SU-DHL-6 (cell line): ENCODE data around the gene XRRA1.

ENCODE experiments used
- H2AFZ ChIP-seq: fragments of 200-600 bp; sonication (generic); 2 replicates; pipeline ENCODE4 v1.6.1; 2014; ENCODE audit warnings: low read depth, mild to moderate bottlenecking, moderate library complexity, mixed read lengths, antibody characterized with exemption, low read length; ENCODE audit not compliant: severe bottlenecking
- H3F3A ChIP-seq: fragments of 200-600 bp; shearing (Covaris generic); 2 replicates; pipeline ENCODE4 v1.6.0; 2016; ENCODE audit warnings: antibody characterized with exemption, mild to moderate bottlenecking; ENCODE audit not compliant: insufficient read depth
- H3K27ac ChIP-seq: fragments of 200-600 bp; sonication (generic); 2 replicates; pipeline ENCODE4 v1.5.1; 2016; ENCODE audit warnings: low read depth, mild to moderate bottlenecking, low read length, moderate library complexity, mixed read lengths
- H3K27me3 ChIP-seq: fragments of 200-600 bp; sonication (generic), shearing (Covaris generic); 2 replicates; pipeline ENCODE4 v1.6.0; 2014; ENCODE audit warnings: mild to moderate bottlenecking, low read length
- H3K36me3 ChIP-seq: fragments of 200-600 bp; sonication (generic); 2 replicates; pipeline ENCODE4 v1.6.1; 2014; ENCODE audit warnings: mild to moderate bottlenecking, low read length, mixed read lengths
- H3K4me2 ChIP-seq: fragments of 300-600, 200-600 bp; shearing (Covaris generic), sonication (generic); 2 replicates; pipeline ENCODE4 v1.6.0; 2014; ENCODE audit warnings: low read length, low read depth, mild to moderate bottlenecking; ENCODE audit not compliant: poor library complexity, severe bottlenecking
- H3K4me3 ChIP-seq: fragments of 200-600 bp; sonication (generic); 2 replicates; pipeline ENCODE4 v1.5.1; 2014; ENCODE audit warnings: antibody characterized with exemption, low read length, mild to moderate bottlenecking, mixed read lengths; ENCODE audit not compliant: insufficient read depth, poor library complexity, severe bottlenecking
- H3K79me2 ChIP-seq: fragments of 200-600 bp; sonication (generic); 2 replicates; pipeline ENCODE4 v1.6.1; 2014; ENCODE audit warnings: mild to moderate bottlenecking, low read length, moderate library complexity; ENCODE audit not compliant: insufficient read depth
- H3K9ac ChIP-seq: fragments of 200-600 bp; sonication (generic); 2 replicates; pipeline ENCODE4 v1.7.0; 2014; ENCODE audit warnings: mild to moderate bottlenecking, low read length
- H3K9me2 ChIP-seq: fragments of 200-600 bp; sonication (generic); replicated peaks from 2 replicates; pipeline ENCODE4 v1.6.1; 2014; ENCODE audit warnings: low read length; ENCODE audit not compliant: insufficient read depth
- H3K9me3 ChIP-seq: fragments of 200-600 bp; sonication (generic); 2 replicates; pipeline ENCODE4 v1.6.1; 2014; ENCODE audit warnings: low read length, mixed read lengths; ENCODE audit not compliant: insufficient read depth
- H4K20me1 ChIP-seq: fragments of 200-600 bp; sonication (generic); 2 replicates; pipeline ENCODE4 v1.6.1; 2014; ENCODE audit warnings: low read depth, mild to moderate bottlenecking, antibody characterized with exemption, low read length, moderate library complexity, mixed read lengths
- EZH2phosphoT487 ChIP-seq: fragments of 200-600 bp; sonication (generic), shearing (Covaris generic); conservative IDR thresholded peaks from 2 replicates; pipeline ENCODE4 v1.6.1; 2018; ENCODE audit warnings: mild to moderate bottlenecking, antibody characterized with exemption, low read length, moderate library complexity, mixed read lengths
- TF ChIP-seq, protein P1 (sequence below): fragments of 200-600 bp; sonication (generic); IDR thresholded peaks from one replicate; pipeline ENCODE4 v1.5.1; 2017; ENCODE audit warnings: antibody characterized with exemption, mild to moderate bottlenecking, low read length, moderate library complexity; ENCODE audit not compliant: insufficient read depth, poor library complexity, severe bottlenecking

Gene XRRA1

DNA sequence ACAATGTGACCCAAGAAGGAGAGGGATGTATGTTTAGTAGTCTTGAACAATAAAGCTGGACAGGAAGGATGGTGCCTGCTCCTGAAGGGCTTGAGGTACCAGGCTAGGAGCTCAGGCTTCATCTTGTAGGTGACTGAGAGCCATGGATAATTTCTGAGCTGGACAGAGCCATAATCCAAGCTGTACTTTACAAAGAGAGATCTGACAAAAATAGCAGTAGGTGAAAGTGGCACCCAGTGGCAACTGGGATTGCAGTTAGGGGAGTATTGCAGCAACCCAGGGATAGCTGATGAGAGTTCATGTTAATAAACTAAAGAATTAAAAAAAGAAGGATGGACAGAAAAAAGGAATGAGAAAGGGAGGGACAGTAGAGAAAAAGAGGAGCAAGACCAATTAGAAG, 7.4 kb downstream of the XRRA1 start:
- Histone ChIP-seq H4K20me1 (no peaks in the 10 kb centered on the region), H3K27me3 (no peaks in the 10 kb centered on the region), H2AFZ (no peak overlapping the region), H3K27ac (no peak overlapping the region), H3K4me2 (no peak overlapping the region), H3K9ac (no peak overlapping the region), H3K36me3 (no peaks in the 10 kb centered on the region), H3K4me3 (no peak overlapping the region), H3K9me3 (no peaks in the 10 kb centered on the region), H3F3A (no peaks in the 10 kb centered on the region), H3K9me2 (no peaks in the 10 kb centered on the region), H3K79me2 (no peaks in the 10 kb centered on the region)
- no peak for TF ChIP-seq EZH2phosphoT487
- TF ChIP-seq, protein P1, sequence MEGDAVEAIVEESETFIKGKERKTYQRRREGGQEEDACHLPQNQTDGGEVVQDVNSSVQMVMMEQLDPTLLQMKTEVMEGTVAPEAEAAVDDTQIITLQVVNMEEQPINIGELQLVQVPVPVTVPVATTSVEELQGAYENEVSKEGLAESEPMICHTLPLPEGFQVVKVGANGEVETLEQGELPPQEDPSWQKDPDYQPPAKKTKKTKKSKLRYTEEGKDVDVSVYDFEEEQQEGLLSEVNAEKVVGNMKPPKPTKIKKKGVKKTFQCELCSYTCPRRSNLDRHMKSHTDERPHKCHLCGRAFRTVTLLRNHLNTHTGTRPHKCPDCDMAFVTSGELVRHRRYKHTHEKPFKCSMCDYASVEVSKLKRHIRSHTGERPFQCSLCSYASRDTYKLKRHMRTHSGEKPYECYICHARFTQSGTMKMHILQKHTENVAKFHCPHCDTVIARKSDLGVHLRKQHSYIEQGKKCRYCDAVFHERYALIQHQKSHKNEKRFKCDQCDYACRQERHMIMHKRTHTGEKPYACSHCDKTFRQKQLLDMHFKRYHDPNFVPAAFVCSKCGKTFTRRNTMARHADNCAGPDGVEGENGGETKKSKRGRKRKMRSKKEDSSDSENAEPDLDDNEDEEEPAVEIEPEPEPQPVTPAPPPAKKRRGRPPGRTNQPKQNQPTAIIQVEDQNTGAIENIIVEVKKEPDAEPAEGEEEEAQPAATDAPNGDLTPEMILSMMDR = no peak

DNA sequence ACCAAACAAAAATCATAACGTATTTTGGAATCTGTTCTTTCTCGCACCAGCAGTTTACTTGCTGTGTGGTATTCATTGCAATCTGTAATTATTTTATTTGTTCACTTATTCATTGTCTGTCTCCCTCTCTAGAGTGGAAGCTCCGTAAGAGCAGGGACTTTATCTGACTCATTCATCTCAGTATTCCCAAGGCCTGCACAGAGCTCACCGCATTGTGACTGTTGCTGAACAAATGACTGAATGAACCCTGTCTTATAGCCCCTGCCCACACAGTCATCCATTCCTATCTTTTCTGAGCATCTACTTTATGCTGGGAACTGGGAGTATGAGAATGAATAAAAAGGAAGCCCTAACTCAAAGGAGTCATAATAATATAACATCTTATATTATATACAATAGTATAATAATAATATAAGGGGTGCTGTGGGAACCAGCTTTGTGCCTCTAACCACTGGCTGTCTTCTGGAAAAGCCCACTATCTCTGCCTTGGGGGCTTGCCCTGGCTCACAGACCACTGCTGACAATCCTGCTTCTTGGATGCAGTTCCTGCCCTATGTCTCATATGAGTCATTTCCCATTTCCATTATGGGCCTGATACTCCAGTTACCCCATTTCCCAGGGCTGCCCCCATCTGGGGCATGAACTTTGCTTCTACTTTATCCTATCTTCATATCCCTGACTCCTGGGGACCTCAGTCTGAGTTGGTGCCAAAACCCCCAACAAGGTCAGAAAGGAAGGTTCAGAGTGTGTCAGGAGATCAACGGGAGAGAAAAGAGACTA, 11.0 kb downstream of the XRRA1 start:
- H2AFZ ChIP-seq = no peak overlapping the region
- H3K4me3 ChIP-seq = no peak overlapping the region
- TF ChIP-seq EZH2phosphoT487 = no peak
- TF ChIP-seq, protein P1 = no peak
- H3F3A ChIP-seq = no peaks in the 10 kb centered on the region
- H3K79me2 ChIP-seq = no peaks in the 10 kb centered on the region
- no peaks in the 10 kb centered on the region for H3K27me3 ChIP-seq
- H3K9me3 ChIP-seq = no peaks in the 10 kb centered on the region
- H3K27ac ChIP-seq = no peak overlapping the region
- no peaks in the 10 kb centered on the region for H3K9me2 ChIP-seq
- H3K9ac ChIP-seq = no peak overlapping the region
- no peaks in the 10 kb centered on the region for H4K20me1 ChIP-seq
- no peaks in the 10 kb centered on the region for H3K36me3 ChIP-seq
- H3K4me2 ChIP-seq = no peak overlapping the region

DNA sequence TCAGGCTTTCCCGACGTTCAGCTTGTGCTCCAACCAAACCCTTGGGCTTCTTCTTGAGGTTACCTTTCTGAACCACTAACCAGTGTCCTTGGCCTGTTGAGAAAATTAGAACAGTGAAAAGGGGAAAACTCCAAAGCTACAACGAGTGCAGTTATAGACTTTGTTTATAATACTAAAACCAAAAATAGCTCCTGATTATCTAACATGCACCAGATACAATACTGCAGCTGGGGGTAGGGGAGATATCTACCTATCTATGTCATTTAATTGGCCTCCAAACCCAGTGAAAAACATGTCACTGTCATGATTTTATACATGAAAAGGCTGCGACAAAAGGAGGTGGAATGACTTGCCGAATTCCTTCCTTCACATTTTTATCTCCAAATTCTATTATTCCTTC, 11.9 kb downstream of the XRRA1 start:
- no peaks in the 10 kb centered on the region for H3K27me3 ChIP-seq
- H3K9ac ChIP-seq = no peak overlapping the region
- H3K79me2 ChIP-seq = no peaks in the 10 kb centered on the region
- H3K9me3 ChIP-seq = no peaks in the 10 kb centered on the region
- no peaks in the 10 kb centered on the region for H4K20me1 ChIP-seq
- H3K4me2 ChIP-seq = no peak overlapping the region
- no peak overlapping the region for H3K27ac ChIP-seq
- no peaks in the 10 kb centered on the region for H3K36me3 ChIP-seq
- H2AFZ ChIP-seq = no peak overlapping the region
- TF ChIP-seq EZH2phosphoT487 = no peak
- TF ChIP-seq, protein P1 = no peak
- H3K9me2 ChIP-seq = no peaks in the 10 kb centered on the region
- H3K4me3 ChIP-seq = no peak overlapping the region
- no peaks in the 10 kb centered on the region for H3F3A ChIP-seq
